Effector CD4-positive, alpha-beta T cell (primary cell): ENCODE results near the gene XRCC5.
A peak's percentile ranks its signal among the peaks of the same experiment; 100 is the strongest.

Experiments
- DNase-seq: peaks from one replicate; pipeline ENCODE4 v3.0.0-alpha.2; 2020

XRCC5 gene

DNA sequence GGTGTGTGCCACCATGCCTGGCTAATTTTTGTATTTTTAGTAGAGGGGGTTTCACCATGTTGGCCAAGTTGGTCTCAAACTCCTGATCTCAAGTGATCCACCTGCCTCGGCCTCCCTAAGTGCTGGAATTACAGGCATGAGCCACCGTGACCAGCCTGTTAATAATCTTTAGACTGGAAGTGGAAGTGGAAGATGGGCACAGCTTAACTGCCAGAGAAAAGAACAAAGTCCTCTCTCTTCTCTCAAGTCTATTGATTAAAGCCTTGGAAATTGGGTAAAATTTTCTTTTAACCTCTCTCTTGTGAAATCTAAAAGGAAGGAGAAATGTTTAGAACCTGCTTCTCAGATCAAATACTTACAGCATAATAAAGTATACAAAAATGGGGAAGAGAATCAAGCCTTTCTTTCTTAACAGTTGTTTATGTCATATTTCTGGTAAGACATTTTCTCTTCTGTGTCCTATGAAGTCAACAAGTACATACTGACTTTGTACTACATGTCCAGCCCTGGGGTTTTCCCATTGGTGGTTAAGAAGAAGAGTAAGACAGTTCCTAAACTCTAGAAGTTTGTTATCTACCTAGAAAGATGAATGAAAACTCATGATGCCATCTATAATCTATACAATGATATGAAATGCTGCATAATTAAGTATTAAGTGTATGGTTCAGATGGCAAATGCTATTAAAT is 22.8 kb upstream of the XRCC5 start:
- DNase-seq = no peak

DNA sequence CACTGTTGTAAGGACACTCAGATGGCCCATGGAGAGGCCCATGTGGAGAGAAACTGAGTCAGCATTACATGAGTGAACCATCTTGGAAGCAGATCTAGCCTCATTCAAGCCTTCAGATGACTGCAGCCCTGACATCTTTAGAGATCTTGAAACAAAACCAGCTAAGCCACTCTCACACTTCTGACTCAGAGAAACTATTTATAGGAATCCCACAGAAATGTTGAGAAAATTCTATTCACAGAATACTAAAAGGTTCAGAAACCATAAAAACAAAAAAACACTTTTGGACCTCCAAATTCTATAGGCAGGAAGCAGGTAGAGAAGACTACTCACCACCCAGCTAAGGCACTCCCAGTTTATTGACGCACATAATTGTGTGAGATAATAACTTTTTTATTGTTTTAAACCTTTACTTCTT is 18.8 kb upstream of the XRCC5 start:
- DNase-seq = no peak

DNA sequence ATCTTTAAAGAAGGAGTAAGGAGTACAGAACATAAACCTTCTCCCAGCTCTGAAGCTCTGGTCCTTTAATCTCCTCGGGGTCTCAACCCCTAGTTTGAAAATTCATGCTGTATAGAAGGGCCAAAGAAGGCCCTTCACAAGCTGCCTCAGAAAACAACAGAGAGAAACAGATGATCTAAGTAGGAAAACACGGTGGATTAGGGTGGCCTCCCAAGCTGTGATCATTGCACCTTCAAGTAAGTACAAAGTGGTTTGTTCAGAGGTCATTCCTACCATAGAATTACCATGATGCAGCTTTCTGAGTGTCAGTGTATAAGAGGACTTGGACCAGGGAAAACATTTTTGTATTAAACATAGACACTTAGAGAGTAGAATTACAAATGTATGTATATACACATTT is 16.5 kb upstream of the XRCC5 start:
- no peak for DNase-seq

DNA sequence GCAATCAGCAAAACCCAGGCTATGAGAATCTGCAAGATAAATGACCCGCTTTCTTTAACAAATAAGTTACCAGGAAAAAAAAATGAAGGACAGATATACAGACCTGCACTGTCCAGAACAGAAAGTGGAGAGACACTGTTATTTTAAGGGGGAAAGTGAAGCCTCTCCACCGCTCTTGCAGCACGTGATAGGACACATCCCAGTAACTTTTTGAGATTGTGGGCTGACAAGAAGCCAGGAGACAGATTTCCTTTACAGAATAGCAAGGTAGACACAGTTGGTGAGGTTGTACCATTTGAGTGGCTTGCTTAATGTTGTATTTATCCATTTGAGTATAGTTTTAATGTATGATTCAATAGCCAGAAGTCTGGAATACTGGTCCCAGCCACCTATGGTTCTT is 14.4 kb upstream of the XRCC5 start:
- no peak for DNase-seq

DNA sequence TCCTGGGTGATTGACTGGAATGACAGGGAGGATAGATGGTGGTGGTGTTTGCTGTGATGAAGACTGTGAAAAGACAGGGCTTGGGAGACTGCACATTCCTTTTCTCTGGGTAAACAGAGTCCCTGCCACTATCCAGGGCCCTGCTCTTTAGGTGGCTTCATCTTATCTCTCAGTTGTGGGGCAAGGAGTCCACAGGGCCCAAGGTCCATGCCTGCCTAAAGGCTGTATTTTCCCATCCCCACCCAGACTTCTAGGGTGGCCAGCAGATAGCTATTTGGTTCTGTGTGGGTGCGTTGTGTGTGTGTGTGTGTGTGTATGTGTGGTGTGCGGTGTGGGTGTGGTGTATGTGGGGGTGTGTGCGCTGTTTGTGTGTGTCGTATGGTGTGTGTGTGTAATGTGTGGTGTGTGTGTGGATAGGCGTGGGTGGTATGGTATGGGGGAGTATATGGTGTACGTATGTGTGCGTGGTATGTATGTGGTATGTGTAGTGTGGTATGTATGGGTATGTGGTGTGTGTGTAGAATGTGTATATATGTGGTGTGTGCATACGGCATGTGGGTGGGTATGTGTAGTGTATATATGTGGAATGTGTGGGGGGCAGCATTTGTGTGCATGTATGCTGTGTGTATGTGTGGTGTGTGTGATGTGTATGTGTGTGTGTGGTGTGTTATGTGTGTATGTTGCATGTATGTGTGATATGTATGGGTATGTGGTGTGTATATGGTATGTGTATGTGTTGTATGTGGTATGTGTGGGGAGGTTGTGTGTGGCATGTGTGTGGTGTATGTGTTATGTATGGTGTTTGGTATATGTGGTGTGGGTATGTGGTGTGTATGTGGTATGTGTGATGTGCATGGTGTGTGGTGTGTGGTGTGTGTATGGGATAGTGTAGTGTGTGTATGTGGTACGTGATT is 10.5 kb upstream of the XRCC5 start:
- no peak for DNase-seq

DNA sequence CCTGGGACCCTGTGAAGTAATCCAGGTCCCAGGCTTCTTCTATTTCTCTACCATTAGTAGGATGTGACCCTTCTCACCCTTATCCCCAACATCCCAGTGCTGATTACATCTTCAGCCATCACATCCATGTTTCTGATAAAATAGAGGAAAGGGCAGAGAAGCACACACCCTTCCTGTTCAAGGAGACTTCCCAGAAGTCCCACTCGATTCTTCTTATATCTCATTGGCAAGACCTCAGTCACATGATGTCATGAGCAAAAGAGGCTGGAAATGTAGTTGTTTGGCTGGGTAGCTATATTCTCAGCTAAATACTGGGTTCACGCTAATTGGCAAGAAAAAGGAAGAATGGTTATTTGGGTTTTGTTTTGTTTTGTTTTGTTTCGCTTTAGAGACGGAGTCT is 8.0 kb upstream of the XRCC5 start:
- DNase-seq = no peak

DNA sequence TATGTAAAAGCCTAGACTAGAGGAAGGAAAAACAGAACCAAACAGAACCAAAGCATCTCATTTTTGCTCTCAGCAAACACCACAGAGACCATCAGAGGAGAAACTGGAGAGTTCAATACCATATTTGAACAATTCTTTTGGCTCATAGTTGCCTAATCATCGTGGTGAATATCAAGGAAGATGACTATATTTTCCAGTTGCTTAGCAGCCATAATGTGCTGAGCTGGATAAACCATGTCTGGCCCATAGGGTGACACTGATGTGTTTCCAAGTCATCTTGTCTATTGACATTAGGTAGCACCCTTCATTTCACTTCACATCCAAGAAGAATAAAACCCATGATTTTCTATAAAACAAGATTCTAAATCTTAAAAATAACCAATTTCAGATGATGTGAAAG is 5.9 kb upstream of the XRCC5 start:
- no peak for DNase-seq

DNA sequence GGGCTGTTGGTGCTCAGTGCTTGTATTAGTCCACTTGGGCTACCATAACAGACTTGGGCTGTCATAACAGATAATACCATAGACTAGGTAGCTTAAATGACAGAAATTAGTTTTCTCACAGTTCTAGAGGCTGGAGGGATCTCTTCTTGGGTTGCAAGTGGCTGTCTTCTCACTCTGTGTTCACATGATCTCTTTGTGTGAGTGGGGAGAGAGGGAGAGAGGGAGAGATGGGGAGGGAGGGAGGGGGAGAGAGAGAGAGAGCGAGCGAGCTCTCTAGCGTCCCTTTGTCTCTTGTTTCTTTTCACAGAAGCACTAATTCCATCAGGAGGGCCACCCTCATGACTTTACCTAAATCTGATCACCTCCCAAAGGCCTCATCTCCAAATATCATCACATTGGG is 4.5 kb upstream of the XRCC5 start:
- DNase-seq = no peak

DNA sequence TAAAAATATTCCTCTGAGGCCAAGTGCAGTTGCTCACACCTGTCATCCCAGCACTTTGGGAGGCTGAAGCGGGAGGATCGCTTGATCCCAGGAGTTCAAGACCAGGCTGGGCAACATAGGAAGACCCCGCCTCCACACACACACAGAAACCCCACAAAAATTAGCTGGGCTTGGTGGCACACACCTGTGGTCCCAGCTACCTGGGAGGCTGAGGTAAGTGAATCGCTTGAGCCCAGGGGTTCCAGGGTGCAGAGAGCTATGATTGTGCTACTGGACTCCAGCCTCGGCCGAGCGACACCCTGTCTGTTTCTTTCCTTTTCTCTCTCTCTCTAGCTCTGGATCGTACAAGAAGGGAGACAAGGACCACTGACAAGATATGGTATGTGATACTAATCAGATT is 1.8 kb upstream of the XRCC5 start:
- DNase-seq = no peak

DNA sequence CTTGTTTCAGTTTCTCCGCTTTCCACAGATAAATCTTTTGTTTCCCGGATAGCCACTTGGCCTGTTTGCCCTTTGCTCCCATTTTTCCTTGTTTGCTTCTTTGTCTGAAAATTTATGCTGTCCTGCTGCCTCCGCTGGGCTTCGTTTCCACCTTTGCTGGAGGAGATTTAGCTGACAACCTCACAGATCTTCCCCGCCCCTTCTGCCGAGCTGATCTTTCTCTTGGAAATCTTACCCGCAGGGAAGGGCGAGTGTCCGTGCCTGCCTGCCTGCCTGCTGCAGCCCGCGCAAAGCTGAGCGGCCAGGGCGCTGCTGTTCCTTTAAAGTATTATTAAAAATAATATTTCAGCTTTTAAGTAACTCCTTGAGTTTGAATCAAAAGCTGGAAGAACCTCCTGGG is 1.4 kb upstream of the XRCC5 start:
- DNase-seq = no peak

DNA sequence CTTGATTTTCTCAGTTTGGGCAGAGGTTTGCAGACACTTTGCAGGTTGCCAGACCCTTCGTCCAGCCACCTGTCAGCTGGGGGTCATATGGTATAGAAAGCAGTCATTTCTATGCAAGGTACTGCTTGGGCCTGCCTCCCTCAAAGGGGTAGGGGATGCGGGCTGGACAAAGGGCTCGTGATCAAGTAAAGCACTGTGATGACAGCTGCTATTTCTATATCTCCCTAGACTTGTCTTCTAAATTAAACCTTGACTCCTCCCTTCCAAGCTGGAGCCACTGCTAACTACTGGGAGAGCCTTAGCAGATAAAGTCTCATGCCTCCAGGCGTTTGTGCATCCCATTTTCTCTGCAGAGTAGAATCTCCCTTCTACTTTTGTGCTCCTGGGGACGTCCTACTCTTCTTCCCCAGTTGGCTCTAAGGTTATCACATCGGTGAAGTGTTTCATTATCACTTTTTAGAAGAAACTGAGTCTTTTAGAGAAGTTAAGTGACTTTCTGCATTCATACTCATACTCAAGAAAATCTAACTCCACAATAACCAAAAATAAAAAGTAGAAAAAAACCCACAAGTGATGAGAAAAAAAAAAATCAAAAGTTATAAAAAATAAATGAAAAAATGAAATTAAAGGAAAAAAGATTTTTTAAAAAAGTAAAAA is 710 bp upstream of the XRCC5 start:
- no peak for DNase-seq

DNA sequence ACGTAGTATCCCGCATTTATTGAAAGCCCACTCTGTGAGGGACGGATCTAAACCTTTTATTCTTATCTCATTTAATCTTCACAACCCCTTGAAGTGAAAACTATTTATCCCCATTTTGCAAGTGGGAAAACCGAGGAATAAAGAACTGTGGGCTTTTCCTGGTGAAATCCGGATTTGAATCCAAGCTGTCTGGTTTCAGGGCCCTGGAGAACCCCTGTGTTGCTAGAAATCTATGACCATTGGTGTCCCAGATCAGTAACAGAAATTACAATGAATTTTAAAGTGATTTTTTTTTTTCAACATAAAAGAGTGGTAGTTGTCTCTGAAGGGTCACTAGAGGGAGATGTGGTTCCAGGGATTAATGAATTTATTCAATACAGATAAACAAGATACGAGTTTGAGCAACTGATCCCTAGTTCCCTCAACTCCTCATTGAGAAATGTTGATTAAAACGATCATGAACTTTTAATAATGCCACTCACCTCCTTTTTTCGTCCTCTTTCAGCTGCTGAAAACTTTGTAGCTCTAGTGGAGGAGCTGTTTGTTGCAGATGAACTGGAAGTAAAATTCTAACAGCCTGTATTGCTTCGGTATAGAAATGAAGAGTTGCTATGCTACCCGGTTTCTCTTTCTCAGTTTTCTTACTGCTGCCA is 940 bp downstream of the XRCC5 start:
- no peak for DNase-seq

DNA sequence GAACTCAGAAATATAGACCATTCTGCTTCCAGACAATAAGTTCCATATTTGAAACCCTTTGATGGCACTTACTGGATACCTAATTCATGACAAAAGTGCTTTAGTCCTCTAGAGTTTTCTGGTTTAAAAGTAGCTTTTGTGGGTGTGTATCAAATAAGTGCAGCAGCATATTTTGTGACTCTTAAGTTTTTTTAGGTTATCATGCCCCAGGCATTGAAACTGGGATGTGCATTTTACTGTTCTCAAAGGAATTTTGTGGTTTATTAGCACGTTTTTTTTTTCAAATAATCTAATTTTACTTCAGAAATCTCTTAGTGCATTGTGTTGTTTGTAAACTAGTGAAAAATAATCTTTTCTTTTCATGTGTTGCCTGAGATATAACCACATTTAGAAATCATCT is 1.5 kb downstream of the XRCC5 start:
- no peak for DNase-seq

DNA sequence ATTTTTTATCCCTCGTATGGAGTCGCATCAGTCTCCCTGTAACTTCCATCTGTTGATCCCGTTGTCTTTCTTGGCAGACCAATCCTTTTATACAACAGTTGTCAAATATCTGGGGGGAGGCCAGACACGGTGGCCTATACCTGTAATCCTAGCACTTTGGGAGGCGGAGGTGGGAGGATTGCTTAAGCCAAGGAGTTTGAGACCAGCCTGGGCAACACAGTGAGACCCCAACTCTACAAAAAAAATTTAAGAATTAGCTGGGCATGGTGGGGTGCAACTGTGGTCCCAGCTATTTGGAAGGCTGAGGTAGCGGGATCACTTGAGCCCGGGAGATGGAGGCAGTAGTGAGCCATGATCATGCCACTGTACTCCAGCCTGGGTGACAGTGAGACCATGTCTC is 2.0 kb downstream of the XRCC5 start:
- DNase-seq = no peak

DNA sequence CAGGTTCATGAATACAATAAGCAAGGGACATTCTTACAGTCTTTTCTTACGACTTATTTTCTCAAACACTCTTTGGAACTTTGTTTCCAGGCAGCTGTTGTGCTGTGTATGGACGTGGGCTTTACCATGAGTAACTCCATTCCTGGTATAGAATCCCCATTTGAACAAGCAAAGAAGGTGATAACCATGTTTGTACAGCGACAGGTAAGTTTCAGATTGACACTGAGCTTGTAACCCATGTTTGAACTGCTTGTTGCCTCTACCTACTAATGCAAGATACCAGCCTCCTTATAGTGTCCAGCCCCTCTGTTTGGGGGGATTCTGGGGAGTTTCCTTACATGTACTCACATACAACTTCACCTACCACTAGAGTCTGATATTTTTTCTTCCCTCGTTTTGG is 3.8 kb downstream of the XRCC5 start:
- no peak for DNase-seq

DNA sequence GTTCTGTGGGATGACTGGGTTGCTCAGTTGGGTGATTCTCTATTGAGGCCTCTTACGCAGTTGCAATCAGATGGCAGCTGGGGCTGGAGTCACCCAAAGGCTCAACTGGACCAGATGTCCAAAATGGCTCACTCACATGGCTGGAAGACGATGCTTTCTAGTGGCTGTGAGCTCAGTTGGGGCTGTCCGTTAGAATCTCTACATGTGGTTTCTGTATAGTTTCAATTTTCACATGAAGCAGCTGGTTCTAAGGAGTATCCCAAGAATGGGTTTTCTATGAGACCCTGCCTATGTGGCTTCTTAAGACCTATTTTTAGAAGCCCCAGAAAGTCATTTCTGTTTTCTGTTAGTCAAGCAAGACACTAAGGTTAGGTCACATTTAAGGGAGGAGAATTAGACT is 4.4 kb downstream of the XRCC5 start:
- no peak for DNase-seq

DNA sequence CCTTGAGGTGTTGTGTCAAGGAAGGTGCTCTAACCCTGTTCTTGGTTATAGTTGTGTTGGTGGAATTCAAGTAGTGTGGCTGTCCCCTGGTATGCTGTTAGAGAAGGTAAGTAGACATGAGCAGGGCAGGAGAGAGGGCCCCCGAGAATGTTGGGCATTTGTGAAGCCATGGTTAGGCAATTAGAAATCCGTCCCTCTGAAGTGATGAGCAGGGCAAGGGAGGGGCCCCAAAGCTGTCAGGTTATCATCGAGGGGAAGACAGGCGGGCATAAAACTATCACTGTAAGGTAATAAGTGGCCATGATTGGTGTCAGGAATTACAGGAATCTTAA is 5.2 kb downstream of the XRCC5 start:
- no peak for DNase-seq

DNA sequence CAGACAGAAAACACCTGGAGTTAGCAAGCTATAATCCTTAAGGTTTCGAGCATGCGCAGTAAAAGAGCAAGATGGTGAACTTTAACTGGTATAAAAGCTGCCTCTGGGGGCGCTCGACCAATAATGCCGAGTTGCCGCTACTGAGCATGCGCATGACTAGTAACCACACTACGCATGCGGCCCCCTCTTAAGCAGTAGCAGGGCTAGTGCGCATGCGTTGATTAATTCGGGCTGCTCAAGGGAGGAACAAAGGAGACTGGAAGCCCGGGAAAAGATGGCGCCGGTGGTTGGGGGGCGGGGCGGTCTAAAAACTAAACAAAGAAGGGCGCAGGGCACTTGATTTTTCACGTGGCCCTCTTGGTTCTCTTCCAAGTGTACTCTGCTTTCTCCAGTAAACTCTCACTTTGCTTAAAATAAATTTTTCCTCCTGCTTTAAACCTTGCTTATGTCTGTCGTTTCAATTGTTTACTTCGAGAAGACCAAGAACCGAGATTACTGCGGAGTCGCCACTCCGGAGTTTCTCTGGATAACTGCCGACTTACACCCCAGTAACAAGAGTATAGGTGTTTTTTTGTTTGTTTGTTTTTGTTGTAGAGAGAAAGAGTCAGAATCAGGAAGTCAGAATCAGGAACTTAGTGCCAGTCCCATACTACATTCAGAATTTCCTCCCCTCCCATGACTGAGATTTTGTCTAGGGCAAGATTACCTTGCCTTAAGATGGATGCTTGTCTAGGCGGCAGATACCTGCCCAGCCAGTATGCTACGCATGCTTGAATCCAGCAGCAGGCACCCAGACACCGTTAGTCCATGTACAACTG is 5.8 kb downstream of the XRCC5 start:
- peak; percentile 98 for DNase-seq

DNA sequence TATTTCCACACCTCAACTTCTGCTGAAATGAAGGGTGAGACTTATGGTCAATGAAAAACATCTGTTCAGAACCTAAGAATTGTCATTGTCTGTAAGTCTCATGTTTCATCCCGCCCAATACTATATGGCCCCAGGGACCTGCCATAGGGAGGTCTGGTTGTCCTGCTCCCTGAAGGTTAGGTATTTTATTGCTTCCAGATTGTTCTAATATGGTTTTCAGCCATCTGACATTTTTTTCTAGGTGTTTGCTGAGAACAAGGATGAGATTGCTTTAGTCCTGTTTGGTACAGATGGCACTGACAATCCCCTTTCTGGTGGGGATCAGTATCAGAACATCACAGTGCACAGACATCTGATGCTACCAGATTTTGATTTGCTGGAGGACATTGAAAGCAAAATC is 7.3 kb downstream of the XRCC5 start:
- no peak for DNase-seq

DNA sequence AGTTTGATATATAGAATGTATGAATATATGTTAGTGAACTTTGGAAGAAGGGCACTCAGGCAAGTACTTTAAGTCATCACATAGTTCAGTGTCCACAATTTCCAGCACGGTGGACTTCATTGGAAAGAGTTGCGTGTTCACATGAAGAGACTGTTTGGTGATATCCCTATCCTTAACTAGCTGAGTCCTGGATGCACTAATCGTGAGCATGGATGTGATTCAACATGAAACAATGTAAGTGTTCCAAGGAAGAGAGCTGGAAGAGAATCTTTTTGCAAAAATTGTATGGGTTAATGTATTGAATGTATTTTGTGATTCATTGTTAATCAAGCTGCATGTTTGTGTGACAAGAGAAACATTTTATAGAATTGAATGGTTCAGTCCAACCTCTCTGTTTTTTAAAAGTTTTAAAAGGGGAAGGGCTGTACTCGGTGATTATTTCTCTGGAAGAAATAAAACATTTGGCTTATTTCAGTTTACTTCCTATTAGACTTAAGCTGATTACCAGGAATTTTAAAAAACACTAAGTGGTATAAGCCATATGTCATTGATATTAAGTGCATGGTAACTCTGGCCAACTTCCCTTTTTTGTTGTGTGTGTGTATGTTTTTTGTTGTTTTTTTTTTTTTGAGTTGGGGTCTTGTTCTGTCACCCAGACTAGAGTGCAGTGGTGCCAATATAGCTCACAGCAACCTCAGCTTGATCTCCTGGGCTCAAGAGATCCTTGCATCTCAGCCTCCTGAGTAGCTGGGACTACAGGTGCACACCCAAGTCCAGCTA is 8.6 kb downstream of the XRCC5 start:
- no peak for DNase-seq

DNA sequence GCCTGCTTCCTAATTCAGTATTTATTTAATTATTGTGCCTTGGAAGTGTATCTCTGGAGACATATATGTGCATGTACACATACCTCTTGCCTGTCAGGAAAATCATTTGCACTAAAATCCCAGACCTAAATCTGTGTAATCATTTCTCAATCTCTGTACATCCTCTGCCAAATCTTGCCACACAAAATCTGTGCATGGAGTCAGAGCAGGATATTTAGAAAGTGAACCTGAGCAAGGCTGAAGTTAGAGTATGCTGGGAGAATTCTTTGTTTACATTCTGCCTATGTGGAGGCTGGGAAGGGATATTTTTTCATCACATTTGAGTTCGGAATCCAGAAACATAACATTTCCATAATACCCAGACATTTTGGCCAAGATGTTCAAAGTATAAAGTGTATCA is 9.3 kb downstream of the XRCC5 start:
- DNase-seq = no peak

DNA sequence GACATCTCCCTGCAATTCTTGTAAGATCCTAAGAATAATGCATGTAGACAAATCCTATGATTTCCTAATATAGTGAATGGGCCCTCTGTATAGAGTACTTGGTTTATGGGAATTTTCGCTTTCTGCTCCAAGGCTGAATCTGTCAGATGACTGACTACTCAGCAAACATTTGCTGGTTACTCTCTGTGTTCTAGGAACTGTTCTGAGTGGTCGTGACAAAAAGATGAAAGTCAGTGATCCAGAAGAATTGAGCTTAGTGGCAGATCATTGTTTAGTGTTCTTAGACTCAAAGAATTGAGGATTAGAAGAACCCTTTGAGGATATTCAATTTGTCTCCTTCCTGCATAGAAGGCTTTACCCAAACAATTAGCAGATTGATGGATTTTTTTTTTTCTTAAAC is 10.0 kb downstream of the XRCC5 start:
- no peak for DNase-seq
